ENCODE data around the gene ARFGAP1.
"Not testable (repeated sequence)": the region's sequence is repeated elsewhere in the genome, so short reads cannot be mapped to it uniquely, and the experiment has no call there.

The ARFGAP1 gene

GRCh38 chr20:63297796-63298572 lies 25.4 kb downstream of the ARFGAP1 start:
- DNase-seq (ENCODE audit: low read depth), result no peak
- no peak overlapping the region for H3K4me3 ChIP-seq (replicated peaks; ENCODE audit: low read depth, low read length)
- no peak for TF ChIP-seq CTCF (IDR thresholded peaks at IDR 0.05; ENCODE audit: low read length, missing control alignments)

GRCh38 chr20:63298731-63299312 lies 26.2 kb downstream of the ARFGAP1 start:
- no peak for DNase-seq (ENCODE audit: low read depth)

GRCh38 chr20:63301671-63302070 lies 29.1 kb downstream of the ARFGAP1 start:
- H3K4me3 ChIP-seq (replicated peaks; ENCODE audit: low read depth, low read length), result no peak overlapping the region
- no peak for TF ChIP-seq CTCF (IDR thresholded peaks at IDR 0.05; ENCODE audit: low read length, missing control alignments)
- DNase-seq (ENCODE audit: low read depth), result no peak

More at GRCh38 chr20:63298731-63299312, 26.2 kb downstream of the ARFGAP1 start:
- no peak for TF ChIP-seq CTCF (IDR thresholded peaks at IDR 0.05; ENCODE audit: low read length, missing control alignments)
- no peak overlapping the region for H3K4me3 ChIP-seq (replicated peaks; ENCODE audit: low read depth, low read length)

GRCh38 chr20:63303095-63303666 lies 30.6 kb downstream of the ARFGAP1 start:
- H3K4me3 ChIP-seq (replicated peaks; ENCODE audit: low read depth, low read length), result no peak overlapping the region
- no peak for DNase-seq (ENCODE audit: low read depth)
- no peak for TF ChIP-seq CTCF (IDR thresholded peaks at IDR 0.05; ENCODE audit: low read length, missing control alignments)

- TF ChIP-seq CTCF (IDR thresholded peaks at IDR 0.05; ENCODE audit: low read length, missing control alignments), result no peak
- DNase-seq (ENCODE audit: low read depth), result no peak
- no peak overlapping the region for H3K4me3 ChIP-seq (replicated peaks; ENCODE audit: low read depth, low read length)
These were observed 32.8 kb downstream of the ARFGAP1 start for GRCh38 chr20:63305393-63305792.

- H3K4me3 ChIP-seq (replicated peaks; ENCODE audit: low read depth, low read length); DNase-seq (ENCODE audit: low read depth): not testable (repeated sequence)
These were observed 33.5 kb downstream of the ARFGAP1 start for GRCh38 chr20:63305933-63306672.
